Myometrial cell (primary cell): ENCODE results near the gene AKAP8. TPM values are rescaled to one million over a fixed set of nuclear protein-coding genes. Genes with fewer than 3 reads are reported as not detected.

Experiments
- total RNA-seq: library from RNA; depleted of rRNA; stranded (reverse); fragments of >200 nt; gene quantifications from 2 replicates; pipeline ENCODE4 v1.2.3, GENCODE V29; 2015

AKAP8 gene
- total RNA-seq: 14.2 and 22.5 TPM in 2 replicates

GRCh38 chr19:15379083-15379998 lies at the start of gene AKAP8:
TSS of gene AKAP8 (minus strand) at chr19:15379787. CDS start at chr19:15379731, 56 bp downstream.

DNA sequence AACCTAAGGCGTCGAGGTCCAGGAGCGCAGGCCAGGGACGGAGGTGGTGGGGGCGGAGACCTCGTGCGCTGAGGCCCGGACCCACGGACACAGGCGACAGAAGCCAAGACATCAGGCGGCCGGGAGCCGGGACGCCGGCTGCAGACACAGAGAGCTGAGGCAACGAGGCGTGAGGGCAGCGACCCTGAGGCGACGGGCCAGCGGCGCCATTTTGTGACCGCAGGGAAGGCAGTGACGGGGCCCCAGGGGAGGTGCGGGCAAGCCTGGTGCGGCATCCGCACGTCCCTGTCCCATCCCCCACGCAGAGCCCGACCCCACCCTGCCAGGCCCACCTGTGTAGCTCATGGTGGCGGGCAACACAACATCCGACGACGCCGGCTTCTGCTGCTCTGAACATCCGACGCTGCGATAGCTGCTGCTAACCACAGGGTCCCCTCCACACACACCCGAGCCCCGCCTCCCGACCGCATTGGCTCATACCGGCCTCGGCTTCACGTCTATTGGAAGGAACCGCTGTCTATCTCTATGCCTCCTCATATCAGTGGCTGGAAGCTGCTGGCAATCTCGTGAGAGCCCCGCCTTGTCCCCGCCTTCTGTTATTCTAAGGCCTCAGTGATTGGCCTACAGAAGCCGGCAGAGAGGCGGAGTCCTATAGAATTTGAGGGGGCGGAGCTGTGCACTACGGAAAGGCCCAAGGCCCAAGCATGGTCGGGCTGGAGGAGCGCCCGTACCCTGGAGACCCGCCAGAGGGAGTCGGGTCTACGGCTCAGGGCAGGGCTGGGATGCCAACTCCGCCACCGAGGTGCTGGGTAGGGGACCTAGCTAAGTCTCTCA lies 39.2 kb upstream of the AKAP8 start, which contains the start of gene AKAP8L:
Gene AKAP8L, minus strand, starts transcription at position 410 of the 834 bp plus-strand sequence. Its CDS starts 65 bp downstream, at position 345.

GRCh38 chr19:15332311-15332996 lies 47.1 kb downstream of the AKAP8 start, which contains the start of gene BRD4:
TSS of gene BRD4 (minus strand) at chr19:15332539. CDS start at chr19:15273099, 59,440 bp downstream.

Other genes starting within 250 kb of the AKAP8 start
- 10.7 and 12.2 TPM in 2 replicates for gene NOTCH3, start 178.8 kb downstream of the AKAP8 start, total RNA-seq
- not detected in 2 replicates for gene EPHX3, start 147.3 kb downstream of the AKAP8 start, total RNA-seq
- gene BRD4, start 47.2 kb downstream of the AKAP8 start, total RNA-seq: 11.2 and 13.8 TPM in 2 replicates
- 58.3 and 60.0 TPM in 2 replicates for gene AKAP8L, start 39.2 kb upstream of the AKAP8 start, total RNA-seq
- gene WIZ, start 70.2 kb upstream of the AKAP8 start, total RNA-seq: 22.3 and 26.2 TPM in 2 replicates
- 1.4 TPM in 1 of 2 replicates, not detected in the other for gene RASAL3, start 84.8 kb upstream of the AKAP8 start, total RNA-seq
- gene PGLYRP2, start 99.7 kb upstream of the AKAP8 start, total RNA-seq: not detected in 2 replicates
- gene CYP4F22, start 128.7 kb upstream of the AKAP8 start, total RNA-seq: not detected in 2 replicates
- not detected in 2 replicates for gene CYP4F8, start 235.4 kb upstream of the AKAP8 start, total RNA-seq